Measurements from ENCODE around the gene COMMD3.

DNA sequence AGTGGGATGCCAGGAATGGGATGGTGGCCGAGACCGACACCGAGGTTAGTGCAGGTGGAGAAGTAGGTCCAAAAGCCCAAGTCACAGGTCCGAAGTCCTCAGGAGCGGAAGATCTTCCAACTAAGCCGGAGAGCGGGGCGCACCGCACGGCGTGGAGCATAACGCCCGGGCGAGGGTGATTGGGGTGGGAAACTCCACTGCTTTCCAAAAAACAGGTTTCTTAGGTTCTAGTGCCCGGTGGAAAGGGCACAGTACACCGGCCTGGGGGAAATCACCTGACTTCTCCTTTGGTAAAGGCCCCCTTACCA is 17.7 kb downstream of the COMMD3 start:
- TF ChIP-seq, protein P1, sequence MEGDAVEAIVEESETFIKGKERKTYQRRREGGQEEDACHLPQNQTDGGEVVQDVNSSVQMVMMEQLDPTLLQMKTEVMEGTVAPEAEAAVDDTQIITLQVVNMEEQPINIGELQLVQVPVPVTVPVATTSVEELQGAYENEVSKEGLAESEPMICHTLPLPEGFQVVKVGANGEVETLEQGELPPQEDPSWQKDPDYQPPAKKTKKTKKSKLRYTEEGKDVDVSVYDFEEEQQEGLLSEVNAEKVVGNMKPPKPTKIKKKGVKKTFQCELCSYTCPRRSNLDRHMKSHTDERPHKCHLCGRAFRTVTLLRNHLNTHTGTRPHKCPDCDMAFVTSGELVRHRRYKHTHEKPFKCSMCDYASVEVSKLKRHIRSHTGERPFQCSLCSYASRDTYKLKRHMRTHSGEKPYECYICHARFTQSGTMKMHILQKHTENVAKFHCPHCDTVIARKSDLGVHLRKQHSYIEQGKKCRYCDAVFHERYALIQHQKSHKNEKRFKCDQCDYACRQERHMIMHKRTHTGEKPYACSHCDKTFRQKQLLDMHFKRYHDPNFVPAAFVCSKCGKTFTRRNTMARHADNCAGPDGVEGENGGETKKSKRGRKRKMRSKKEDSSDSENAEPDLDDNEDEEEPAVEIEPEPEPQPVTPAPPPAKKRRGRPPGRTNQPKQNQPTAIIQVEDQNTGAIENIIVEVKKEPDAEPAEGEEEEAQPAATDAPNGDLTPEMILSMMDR (IDR thresholded peaks at IDR 0.05; ENCODE audit: control extremely low read depth in 1 of 3, insufficient read depth in 1 of 3, low read depth in 1 of 3, low read length in 3 of 3) = no peak
- TF ChIP-seq, protein P2, sequence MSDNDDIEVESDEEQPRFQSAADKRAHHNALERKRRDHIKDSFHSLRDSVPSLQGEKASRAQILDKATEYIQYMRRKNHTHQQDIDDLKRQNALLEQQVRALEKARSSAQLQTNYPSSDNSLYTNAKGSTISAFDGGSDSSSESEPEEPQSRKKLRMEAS (IDR thresholded peaks at IDR 0.05) = no peak
- TF ChIP-seq POLR2AphosphoS5 (IDR thresholded peaks at IDR 0.05; ENCODE audit: low read depth, low read length) = no peak
- TF ChIP-seq HDAC6 (IDR thresholded peaks at IDR 0.05; ENCODE audit: low read depth, low read length) = no peak
- TF ChIP-seq ZNF274 (IDR thresholded peaks at IDR 0.05; ENCODE audit: borderline replicate concordance, extremely low read depth, low read length) = no peak
- TF ChIP-seq RAD21 (IDR thresholded peaks at IDR 0.05 in 1 of 2, conservative IDR thresholded peaks at IDR 0.05 in 1 of 2; ENCODE audit: low read depth in 2 of 2, low read length in 2 of 2) = no peak
- TF ChIP-seq BRCA1 (IDR thresholded peaks at IDR 0.05; ENCODE audit: low read depth, low read length) = no peak
- TF ChIP-seq POLR2A (IDR thresholded peaks at IDR 0.05; ENCODE audit: control extremely low read depth in 1 of 2, low read depth in 2 of 2, low read length in 2 of 2) = no peak
- no peak for TF ChIP-seq CEBPB (IDR thresholded peaks at IDR 0.05; ENCODE audit: low read depth, low read length)
- no peak for TF ChIP-seq FOSL1 (IDR thresholded peaks at IDR 0.05; ENCODE audit: insufficient read depth, low read depth, low read length)
- no peak for TF ChIP-seq SIN3A (conservative IDR thresholded peaks at IDR 0.05 in 1 of 2, IDR thresholded peaks at IDR 0.05 in 1 of 2; ENCODE audit: low read depth in 1 of 2, low read length in 2 of 2)
- TF ChIP-seq KDM1A (IDR thresholded peaks at IDR 0.05; ENCODE audit: borderline replicate concordance, low read length) = no peak
- TF ChIP-seq YY1 (IDR thresholded peaks at IDR 0.05; ENCODE audit: low read depth, low read length) = no peak

Measured in H1 (cell line).